ENCODE data around the gene GIPC2.

DNA sequence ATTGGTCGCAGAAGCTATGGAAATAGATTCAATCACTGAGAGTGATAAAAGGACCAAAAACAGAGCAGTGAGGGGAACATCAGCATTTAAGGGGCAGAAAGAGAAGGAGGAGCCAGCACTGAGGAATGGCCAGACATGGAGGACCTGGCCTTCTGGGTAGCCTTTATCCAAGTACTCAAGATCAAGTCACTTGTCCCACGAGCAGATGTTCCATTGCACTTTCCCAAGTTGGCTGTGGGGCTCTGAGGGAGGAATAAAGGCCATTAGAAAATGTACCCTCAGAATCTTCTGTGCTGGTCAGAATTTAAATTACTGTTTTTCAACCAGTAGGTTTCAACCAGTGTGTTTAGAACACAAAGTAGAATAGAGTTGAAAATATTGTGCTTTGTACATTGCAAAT is 55.3 kb downstream of the GIPC2 start:
- TF ChIP-seq KDM5A (IDR thresholded peaks at IDR 0.05) (no peak), JUN (IDR thresholded peaks at IDR 0.05) (no peak), REST (IDR thresholded peaks at IDR 0.05) (no peak), MAZ (IDR thresholded peaks at IDR 0.05; ENCODE audit: borderline replicate concordance, low read depth, low read length) (no peak), CHD2 (IDR thresholded peaks at IDR 0.05; ENCODE audit: low read length, partially characterized antibody) (no peak), CEBPB (IDR thresholded peaks at IDR 0.05) (no peak), NPAS2 (CRISPR knock-in tag; IDR thresholded peaks at IDR 0.05; ENCODE audit: borderline replicate concordance) (no peak), BHLHE40 (IDR thresholded peaks at IDR 0.05; ENCODE audit: low read depth, low read length) (no peak), ESRRA (IDR thresholded peaks at IDR 0.05; ENCODE audit: borderline replicate concordance, low read length) (no peak)
- TF ChIP-seq, protein P1, sequence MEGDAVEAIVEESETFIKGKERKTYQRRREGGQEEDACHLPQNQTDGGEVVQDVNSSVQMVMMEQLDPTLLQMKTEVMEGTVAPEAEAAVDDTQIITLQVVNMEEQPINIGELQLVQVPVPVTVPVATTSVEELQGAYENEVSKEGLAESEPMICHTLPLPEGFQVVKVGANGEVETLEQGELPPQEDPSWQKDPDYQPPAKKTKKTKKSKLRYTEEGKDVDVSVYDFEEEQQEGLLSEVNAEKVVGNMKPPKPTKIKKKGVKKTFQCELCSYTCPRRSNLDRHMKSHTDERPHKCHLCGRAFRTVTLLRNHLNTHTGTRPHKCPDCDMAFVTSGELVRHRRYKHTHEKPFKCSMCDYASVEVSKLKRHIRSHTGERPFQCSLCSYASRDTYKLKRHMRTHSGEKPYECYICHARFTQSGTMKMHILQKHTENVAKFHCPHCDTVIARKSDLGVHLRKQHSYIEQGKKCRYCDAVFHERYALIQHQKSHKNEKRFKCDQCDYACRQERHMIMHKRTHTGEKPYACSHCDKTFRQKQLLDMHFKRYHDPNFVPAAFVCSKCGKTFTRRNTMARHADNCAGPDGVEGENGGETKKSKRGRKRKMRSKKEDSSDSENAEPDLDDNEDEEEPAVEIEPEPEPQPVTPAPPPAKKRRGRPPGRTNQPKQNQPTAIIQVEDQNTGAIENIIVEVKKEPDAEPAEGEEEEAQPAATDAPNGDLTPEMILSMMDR (IDR thresholded peaks at IDR 0.05) = no peak
- TF ChIP-seq, protein P2, sequence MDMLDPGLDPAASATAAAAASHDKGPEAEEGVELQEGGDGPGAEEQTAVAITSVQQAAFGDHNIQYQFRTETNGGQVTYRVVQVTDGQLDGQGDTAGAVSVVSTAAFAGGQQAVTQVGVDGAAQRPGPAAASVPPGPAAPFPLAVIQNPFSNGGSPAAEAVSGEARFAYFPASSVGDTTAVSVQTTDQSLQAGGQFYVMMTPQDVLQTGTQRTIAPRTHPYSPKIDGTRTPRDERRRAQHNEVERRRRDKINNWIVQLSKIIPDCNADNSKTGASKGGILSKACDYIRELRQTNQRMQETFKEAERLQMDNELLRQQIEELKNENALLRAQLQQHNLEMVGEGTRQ (IDR thresholded peaks at IDR 0.05) = no peak
- TF ChIP-seq, protein P3, sequence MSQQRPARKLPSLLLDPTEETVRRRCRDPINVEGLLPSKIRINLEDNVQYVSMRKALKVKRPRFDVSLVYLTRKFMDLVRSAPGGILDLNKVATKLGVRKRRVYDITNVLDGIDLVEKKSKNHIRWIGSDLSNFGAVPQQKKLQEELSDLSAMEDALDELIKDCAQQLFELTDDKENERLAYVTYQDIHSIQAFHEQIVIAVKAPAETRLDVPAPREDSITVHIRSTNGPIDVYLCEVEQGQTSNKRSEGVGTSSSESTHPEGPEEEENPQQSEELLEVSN (IDR thresholded peaks at IDR 0.05; ENCODE audit: borderline replicate concordance, low read depth) = no peak
